Gastrocnemius medialis (tissue), 4 donors: Measurements from ENCODE around the gene FARS2. TPM values are rescaled to one million over a fixed set of nuclear protein-coding genes. Genes with fewer than 3 reads are reported as not detected.
"Not testable (repeated sequence)": the region's sequence is repeated elsewhere in the genome, so short reads cannot be mapped to it uniquely, and the experiment has no call there.

Source experiments
- ATAC-seq, 2 donors: fragments of 150-250 bp; one replicate each; pipeline ENCODE4 v1.9.1; 2016
- DNase-seq, 2 donors: peaks; one replicate each; pipeline ENCODE4 v3.0.0-alpha.2; 2019
- H3K27ac ChIP-seq, 4 donors: fragments of 200-600 bp; sonication (generic); 1 replicate in 1 of 4; 2 replicates in 3 of 4; pipeline ENCODE4 v1.5.1; 2016 to 2018; ENCODE audit warnings: mild to moderate bottlenecking in 2 of 4, moderate library complexity in 1 of 4
- H3K27me3 ChIP-seq, 3 donors: fragments of 200-600 bp; sonication (generic) in 2 of 3; 1 replicate in 1 of 3; 2 replicates in 2 of 3; pipeline versions ENCODE4 v1.5.1 to v1.6.0; 2016 to 2019; ENCODE audit warnings: mild to moderate bottlenecking in 1 of 3, moderate library complexity in 1 of 3
- H3K36me3 ChIP-seq, 2 donors: fragments of 200-600 bp; sonication (generic) in 1 of 2; one replicate each; pipeline ENCODE4 v1.5.1; 2017 to 2018
- H3K4me1 ChIP-seq, 2 donors: fragments of 200-600 bp; sonication (generic) in 1 of 2; one replicate each; pipeline ENCODE4 v1.5.1; 2016 to 2017; ENCODE audit warnings: mild to moderate bottlenecking in 2 of 2
- H3K4me3 ChIP-seq, 4 donors: fragments of 200-600 bp; sonication (generic) in 3 of 4; 1 replicate in 1 of 4; 2 replicates in 3 of 4; pipeline ENCODE4 v1.5.1; 2016 to 2019; ENCODE audit warnings: mild to moderate bottlenecking in 2 of 4
- H3K9me3 ChIP-seq, 3 donors: fragments of 200-600 bp; sonication (generic) in 2 of 3; 1 replicate in 1 of 3; 2 replicates in 2 of 3; pipeline ENCODE4 v1.5.1; 2016 to 2019
- CTCF ChIP-seq, 5 experiments: fragments of 450-650 bp in 3 of 5; fragments of 200-600 bp in 2 of 5; sonication (generic) in 2 of 5; IDR thresholded peaks in 4 of 5; conservative IDR thresholded peaks in 1 of 5; 1 replicate in 4 of 5; 2 replicates in 1 of 5; pipeline ENCODE4 v1.5.1; 2016 to 2019; ENCODE audit warnings: antibody characterized with exemption in 5 of 5, mild to moderate bottlenecking in 3 of 5, moderate library complexity in 3 of 5
- POLR2A ChIP-seq, 2 donors: fragments of 450-650 bp; IDR thresholded peaks; one replicate each; pipeline ENCODE4 v1.6.1; 2017; ENCODE audit warnings: antibody characterized with exemption in 2 of 2, mild to moderate bottlenecking in 2 of 2, moderate library complexity in 2 of 2
- in situ Hi-C, 4 donors: fragments of 200-750 bp; cut with MboI; loops; one replicate each; pipeline versions ENCODE4 v1.15.0 to v1.8.0; 2017; ENCODE audit warnings: low sequenced_read_pairs in 4 of 4
- intact Hi-C: fragments of 100-400 bp; cut with DNase I; formaldehyde crosslinking; loops from one replicate; pipeline ENCODE4 v1.15.1; 2023; ENCODE audit warnings: low total_unique reads
- total RNA-seq, 4 donors: library from RNA; depleted of rRNA; stranded (reverse); fragments of >200 nt; gene quantifications; one replicate each; pipeline versions ENCODE4 v1.1.0 to v1.2.3, GENCODE V29; 2016

Gene FARS2
- total RNA-seq, 4 donors from 2014 or later, result 13.6 to 24.0 (median 15.8) TPM

- intact Hi-C loops (no loop called here), in situ Hi-C loops (no loop called here)
- Histone ChIP-seq H3K9me3 (no peaks in the 10 kb centered on the region), H3K36me3 (no peaks in the 10 kb centered on the region), H3K4me3 (no peak overlapping the region), H3K27me3 (no peaks in the 10 kb centered on the region), H3K27ac (no peak overlapping the region), H3K4me1 (peaks cover 4 to 7% of the 10 kb centered on the region in 2 donors)
- TF ChIP-seq CTCF (IDR thresholded peaks at IDR 0.05 in 4 of 5, conservative IDR thresholded peaks at IDR 0.05 in 1 of 5) (no peak), POLR2A (IDR thresholded peaks at IDR 0.05) (no peak)
- DNase-seq (no peak), ATAC-seq (no peak)
Measured at GRCh38 chr6:5679270-5679669, 418.0 kb downstream of the FARS2 start.

GRCh38 chr6:5679691-5680090 is 418.4 kb downstream of the FARS2 start:
- Histone ChIP-seq H3K36me3 (no peaks in the 10 kb centered on the region), H3K9me3 (no peaks in the 10 kb centered on the region), H3K27ac (no peak overlapping the region), H3K27me3 (no peaks in the 10 kb centered on the region), H3K4me3 (no peak overlapping the region), H3K4me1 (peaks cover 0 to 3% of the 10 kb centered on the region in 2 donors)
- DNase-seq (no peak), ATAC-seq (no peak)
- TF ChIP-seq CTCF (IDR thresholded peaks at IDR 0.05 in 4 of 5, conservative IDR thresholded peaks at IDR 0.05 in 1 of 5) (no peak), POLR2A (IDR thresholded peaks at IDR 0.05) (no peak)
- intact Hi-C loops (no loop called here), in situ Hi-C loops (no loop called here)

- H3K4me1 ChIP-seq, result no peaks in the 10 kb centered on the region
- no peaks in the 10 kb centered on the region for H3K36me3 ChIP-seq
- H3K27ac ChIP-seq, result no peak overlapping the region
- ATAC-seq (no peak), DNase-seq (no peak)
- no peak overlapping the region for H3K4me3 ChIP-seq
- no peaks in the 10 kb centered on the region for H3K9me3 ChIP-seq
- no peaks in the 10 kb centered on the region for H3K27me3 ChIP-seq
- TF ChIP-seq POLR2A (IDR thresholded peaks at IDR 0.05) (no peak), CTCF (IDR thresholded peaks at IDR 0.05 in 4 of 5, conservative IDR thresholded peaks at IDR 0.05 in 1 of 5) (no peak)
- intact Hi-C loops, result no loop called here
- in situ Hi-C loops, result no loop called here
Measured at GRCh38 chr6:5680095-5680494, 418.8 kb downstream of the FARS2 start.

GRCh38 chr6:5681480-5681879 is 420.2 kb downstream of the FARS2 start:
- no peaks in the 10 kb centered on the region for H3K36me3 ChIP-seq
- no peaks in the 10 kb centered on the region for H3K9me3 ChIP-seq
- TF ChIP-seq CTCF (IDR thresholded peaks at IDR 0.05 in 4 of 5, conservative IDR thresholded peaks at IDR 0.05 in 1 of 5), result no peak
- TF ChIP-seq POLR2A (IDR thresholded peaks at IDR 0.05), result no peak
- ATAC-seq, result no peak
- H3K4me3 ChIP-seq, result no peak overlapping the region
- no peaks in the 10 kb centered on the region for H3K4me1 ChIP-seq
- no peak overlapping the region for H3K27ac ChIP-seq
- no peak for DNase-seq
- in situ Hi-C loops (no loop called here), intact Hi-C loops (no loop called here)
- no peaks in the 10 kb centered on the region for H3K27me3 ChIP-seq

GRCh38 chr6:5682530-5682929 is 421.2 kb downstream of the FARS2 start:
- ATAC-seq, result no peak
- H3K27ac ChIP-seq, result no peak overlapping the region
- intact Hi-C loops (no loop called here), in situ Hi-C loops (no loop called here)
- no peak overlapping the region for H3K4me3 ChIP-seq
- DNase-seq, result no peak
- H3K36me3 ChIP-seq, result no peaks in the 10 kb centered on the region
- TF ChIP-seq POLR2A (IDR thresholded peaks at IDR 0.05) (no peak), CTCF (IDR thresholded peaks at IDR 0.05 in 4 of 5, conservative IDR thresholded peaks at IDR 0.05 in 1 of 5) (no peak)
- H3K9me3 ChIP-seq, result no peaks in the 10 kb centered on the region
- H3K27me3 ChIP-seq, result no peaks in the 10 kb centered on the region
- H3K4me1 ChIP-seq, result no peaks in the 10 kb centered on the region

GRCh38 chr6:5683747-5684146 is 422.4 kb downstream of the FARS2 start:
- in situ Hi-C loops, H3K9me3 ChIP-seq: not testable (repeated sequence)

More at GRCh38 chr6:5683747-5684146, 422.4 kb downstream of the FARS2 start:
- H3K4me1 ChIP-seq, H3K27ac ChIP-seq, H3K27me3 ChIP-seq, ATAC-seq, H3K4me3 ChIP-seq, DNase-seq, H3K36me3 ChIP-seq, intact Hi-C loops: not testable (repeated sequence)
